GM19025 (cell line): ENCODE data around the gene NNT.
"Not testable (repeated sequence)": the region's sequence is repeated elsewhere in the genome, so short reads cannot be mapped to it uniquely, and the experiment has no call there.

ENCODE experiments used
- ATAC-seq: cut with Tn5 transposase; IDR thresholded peaks from one replicate; pipeline ENCODE4 v1.9.1; 2021; ENCODE audit warnings: mild to moderate bottlenecking, low read depth, moderate library complexity; ENCODE audit not compliant: unreplicated experiment

Gene NNT

DNA sequence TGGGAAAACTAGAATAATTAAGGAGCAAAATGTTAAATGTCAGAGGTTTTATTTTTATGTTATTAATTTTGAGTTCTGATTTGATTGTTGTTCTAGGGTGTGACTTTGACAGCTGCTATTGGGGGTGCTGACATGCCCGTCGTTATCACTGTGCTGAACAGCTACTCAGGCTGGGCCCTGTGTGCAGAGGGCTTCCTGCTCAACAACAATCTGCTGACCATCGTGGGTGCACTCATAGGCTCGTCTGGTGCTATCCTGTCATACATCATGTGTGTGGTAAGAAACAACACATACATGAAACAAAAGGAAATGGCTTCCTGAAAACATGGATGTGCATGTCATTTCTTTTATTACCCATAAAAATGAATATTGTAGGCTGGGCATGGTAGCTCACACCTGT, 56.1 kb downstream of the NNT start:
- ATAC-seq: no peak

DNA sequence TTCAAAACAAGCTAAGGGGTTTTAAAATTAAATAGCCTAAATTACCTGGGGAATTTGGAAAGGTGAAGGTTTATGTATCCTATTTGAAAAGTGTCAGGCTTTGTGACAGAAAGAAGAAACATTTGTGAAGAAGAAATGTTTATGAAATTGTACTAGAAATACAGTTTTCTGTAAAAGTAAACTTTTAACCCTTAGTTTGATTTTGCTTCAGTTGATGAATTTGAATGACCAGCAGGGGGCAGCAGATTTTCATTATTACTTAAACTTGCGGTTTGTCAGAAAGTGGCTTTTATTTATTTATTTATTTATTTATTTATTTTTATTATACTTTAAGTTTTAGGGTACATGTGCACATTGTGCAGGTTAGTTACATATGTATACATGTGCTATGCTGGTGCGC, 58.1 kb downstream of the NNT start:
- no peak for ATAC-seq

- no peak for ATAC-seq
These were observed 60.9 kb downstream of the NNT start for GRCh38 chr5:43663916-43664315.

DNA sequence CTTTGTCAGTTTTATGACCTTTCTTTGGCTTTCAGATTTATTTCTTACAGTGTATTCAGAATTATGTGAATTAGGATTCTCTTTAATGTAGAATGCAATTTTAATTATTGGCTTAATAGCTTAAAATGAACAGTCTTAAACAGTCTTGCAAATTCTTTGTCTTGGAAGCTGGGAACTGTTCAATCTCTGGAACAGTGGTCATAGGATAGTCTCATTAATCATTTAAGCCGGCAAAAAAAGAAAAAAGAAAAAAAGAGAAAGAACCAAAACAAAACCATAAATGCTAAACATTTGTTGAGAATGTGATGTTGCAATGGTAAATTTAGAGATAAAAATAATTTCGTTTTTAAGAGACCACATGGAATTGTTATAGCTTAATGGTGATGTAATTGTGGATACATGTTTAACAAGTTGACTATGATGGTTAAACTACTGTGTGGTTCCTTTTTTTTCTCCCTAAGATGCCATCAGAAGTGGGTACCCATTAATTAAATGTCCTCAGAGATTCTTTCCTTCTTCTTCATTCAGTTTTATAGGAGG, 61.6 kb downstream of the NNT start:
- ATAC-seq: no peak

DNA sequence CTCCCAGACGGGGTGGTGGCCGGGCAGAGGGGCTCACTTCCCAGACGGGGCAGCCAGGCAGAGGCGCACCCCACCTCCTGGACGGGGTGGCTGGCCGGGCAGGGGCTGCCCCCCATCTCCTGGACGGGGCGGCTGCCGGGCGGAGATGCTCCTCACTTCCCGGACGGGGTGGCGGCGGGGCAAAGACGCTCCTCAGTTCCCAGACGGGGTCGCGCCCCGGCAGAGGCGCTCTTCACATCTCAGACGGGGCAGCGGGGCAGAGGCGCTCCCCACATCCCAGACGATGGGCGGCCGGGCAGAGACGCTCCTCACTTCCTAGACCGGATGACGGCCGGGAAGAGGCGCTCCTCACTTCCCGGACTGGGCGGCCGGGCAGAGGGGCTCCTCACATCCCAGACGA, 62.8 kb downstream of the NNT start:
- not testable (repeated sequence) for ATAC-seq

DNA sequence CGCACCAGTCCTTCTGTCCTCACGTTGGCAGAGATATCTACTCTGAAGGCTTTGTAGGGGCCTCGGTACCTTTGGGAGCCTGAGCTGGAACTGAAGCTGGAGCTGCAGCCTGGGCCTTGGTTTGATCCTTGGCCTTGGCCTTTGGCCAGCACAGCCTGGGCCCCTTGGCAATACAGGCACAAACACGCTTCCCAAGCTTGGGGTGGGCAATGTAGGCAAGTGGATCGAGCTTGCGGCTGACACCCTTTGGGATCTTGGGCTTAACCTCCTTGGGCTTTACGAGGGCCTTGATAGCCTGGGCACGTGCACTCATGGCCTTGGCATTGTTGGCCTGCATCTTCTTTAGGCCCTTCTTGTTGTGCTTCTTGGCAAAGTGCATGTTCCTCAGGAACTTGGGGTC, 63.7 kb downstream of the NNT start:
- ATAC-seq: not testable (repeated sequence)

DNA sequence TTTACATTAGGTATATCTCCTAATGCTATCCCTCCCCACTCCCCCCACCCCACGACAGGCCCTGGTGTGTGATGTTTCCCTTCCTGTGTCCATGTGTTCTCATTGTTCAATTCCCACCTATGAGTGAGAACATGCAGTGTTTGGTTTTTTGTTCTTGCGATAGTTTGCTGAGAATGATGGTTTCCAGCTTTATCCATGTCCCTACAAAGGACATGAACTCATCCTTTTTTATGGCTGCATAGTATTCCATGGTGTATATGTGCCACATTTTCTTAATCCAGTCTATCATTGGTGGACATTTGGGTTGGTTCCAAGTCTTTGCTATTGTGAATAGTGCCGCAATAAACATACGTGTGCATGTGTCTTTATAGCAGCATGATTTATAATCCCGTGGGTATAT, 64.4 kb downstream of the NNT start:
- ATAC-seq: not testable (repeated sequence)

DNA sequence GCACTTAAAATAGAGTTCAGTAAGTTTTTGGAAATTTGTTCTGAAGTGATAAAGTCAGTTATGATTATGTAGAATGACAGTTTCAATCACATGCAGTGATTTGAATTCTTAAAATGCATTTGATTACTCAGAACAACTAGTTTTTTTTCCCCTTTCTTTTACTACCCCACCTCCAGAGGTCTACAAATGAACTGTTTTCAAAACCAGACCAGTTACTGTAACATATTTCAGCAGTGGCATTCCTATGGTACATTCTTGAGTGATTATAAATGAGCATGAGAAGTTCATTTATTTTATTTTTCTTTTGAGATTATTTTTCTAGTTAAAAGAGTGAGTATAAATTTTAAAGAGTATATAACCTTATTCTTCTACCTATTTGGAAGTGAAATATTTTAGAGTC, 71.6 kb downstream of the NNT start:
- no peak for ATAC-seq

DNA sequence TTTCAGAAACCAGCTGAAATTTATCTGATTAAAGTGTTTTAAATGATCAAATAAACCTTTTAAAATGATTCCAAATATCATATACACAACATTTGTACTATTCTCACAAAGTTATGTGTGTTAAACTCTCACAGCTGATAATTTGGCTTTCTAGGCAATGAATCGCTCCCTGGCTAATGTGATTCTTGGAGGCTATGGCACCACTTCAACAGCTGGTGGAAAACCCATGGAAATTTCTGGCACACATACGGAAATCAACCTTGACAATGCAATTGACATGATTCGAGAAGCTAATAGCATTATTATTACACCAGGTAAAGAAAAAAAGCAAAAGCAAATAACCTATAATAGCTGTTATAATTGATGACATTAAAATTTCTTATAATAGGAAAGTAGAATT, 72.4 kb downstream of the NNT start:
- no peak for ATAC-seq

GRCh38 chr5:43676083-43676840, 73.3 kb downstream of the NNT start:
- no peak for ATAC-seq

- no peak for ATAC-seq
These were observed 74.3 kb downstream of the NNT start for GRCh38 chr5:43677253-43677652.

- ATAC-seq: no peak
These were observed 76.2 kb downstream of the NNT start for GRCh38 chr5:43679214-43679613.

- ATAC-seq: no peak
These were observed 77.3 kb downstream of the NNT start for GRCh38 chr5:43680286-43680685.

DNA sequence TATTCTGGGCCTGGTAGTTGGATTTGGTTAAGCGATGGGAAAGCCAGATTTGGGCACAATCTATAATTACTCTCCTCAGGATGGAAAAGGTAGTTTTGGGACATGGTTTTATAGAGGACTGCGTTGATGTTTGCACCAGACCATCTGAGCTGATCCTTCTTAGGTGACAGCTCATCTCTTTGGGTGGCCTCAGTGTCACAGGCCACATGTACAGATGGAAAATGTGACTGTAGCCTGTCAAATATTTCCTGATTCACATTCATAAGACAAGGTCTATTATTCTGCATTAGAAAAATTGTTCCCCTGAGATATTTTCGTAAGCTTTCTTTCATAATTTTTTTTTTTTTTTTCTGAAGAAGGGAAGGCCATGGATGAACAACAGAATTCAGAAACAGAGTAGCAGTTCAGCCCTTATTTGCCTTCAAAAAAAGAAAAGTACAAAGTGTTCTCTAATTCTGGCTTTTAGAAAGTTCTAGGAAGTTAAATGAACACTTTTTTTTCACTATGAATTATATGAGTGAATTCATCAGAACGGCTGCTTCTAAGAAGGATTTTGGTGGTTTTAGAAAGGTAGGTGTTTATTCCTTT, 81.0 kb downstream of the NNT start:
- ATAC-seq: no peak

GRCh38 chr5:43685252-43685950, 82.4 kb downstream of the NNT start:
- ATAC-seq: no peak

DNA sequence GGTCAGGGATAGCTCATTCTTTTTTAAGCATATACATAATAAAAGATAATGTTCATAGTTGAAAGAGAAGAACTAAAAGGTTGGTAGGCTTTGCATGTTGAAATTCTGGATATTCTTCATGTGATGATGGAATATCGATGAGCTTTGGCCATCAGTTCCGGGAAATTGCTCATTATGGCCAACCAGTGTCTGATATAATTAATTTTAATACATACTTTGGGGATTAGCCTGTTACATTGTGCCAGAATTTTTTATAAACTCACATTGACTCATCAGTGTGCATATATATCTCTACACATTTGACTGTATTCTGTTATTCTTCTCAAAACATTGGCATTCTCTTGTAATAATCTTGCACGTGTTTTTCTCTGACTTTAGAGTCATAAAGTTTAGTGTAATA, 84.3 kb downstream of the NNT start:
- no peak for ATAC-seq

GRCh38 chr5:43691275-43691674, 88.3 kb downstream of the NNT start:
- ATAC-seq: no peak

GRCh38 chr5:43691893-43692292, 88.9 kb downstream of the NNT start:
- ATAC-seq: no peak

- no peak for ATAC-seq
These were observed 90.4 kb downstream of the NNT start for GRCh38 chr5:43693411-43693810.

DNA sequence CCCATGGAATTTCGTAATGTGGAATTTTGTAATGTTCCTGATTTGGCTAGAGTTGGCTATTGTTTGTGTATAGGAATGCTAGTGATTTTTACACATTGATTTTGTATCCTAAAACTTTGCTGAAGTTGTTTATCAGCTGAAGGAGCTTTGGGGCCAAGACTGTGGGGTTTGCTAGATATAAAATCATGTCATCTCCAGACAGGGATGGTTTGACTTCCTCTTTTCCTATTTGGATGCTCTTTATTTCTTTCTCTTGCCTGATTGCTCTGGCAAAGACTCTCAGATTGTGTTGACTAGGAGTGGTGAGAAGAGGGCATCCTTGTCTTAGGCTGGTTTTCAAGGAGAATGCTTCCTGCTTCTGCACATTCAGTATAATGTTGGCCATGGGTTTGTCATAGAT, 91.0 kb downstream of the NNT start:
- ATAC-seq: no peak

- not testable (repeated sequence) for ATAC-seq
These were observed 93.5 kb downstream of the NNT start for GRCh38 chr5:43696444-43696843.

- no peak for ATAC-seq
These were observed 96.9 kb downstream of the NNT start for GRCh38 chr5:43699910-43700309.
